HUES64 (cell line): ENCODE data around the gene CEP128.

Source experiments
- H3K27ac ChIP-seq: 2 replicates; pipeline ENCODE4 v1.7.0; 2013; ENCODE audit warnings: low read depth, low read length, inconsistent platforms
- H3K27me3 ChIP-seq: 2 replicates; pipeline ENCODE4 v1.6.1; 2013; ENCODE audit warnings: mild to moderate bottlenecking, low read length; ENCODE audit not compliant: insufficient read depth
- H3K36me3 ChIP-seq: 2 replicates; pipeline ENCODE4 v1.6.1; 2013; ENCODE audit warnings: mild to moderate bottlenecking, low read length; ENCODE audit not compliant: insufficient read depth
- H3K4me1 ChIP-seq: 2 replicates; pipeline ENCODE4 v1.6.1; 2013; ENCODE audit warnings: mild to moderate bottlenecking, low read length, moderate library complexity; ENCODE audit not compliant: insufficient read depth
- H3K4me3 ChIP-seq: 2 replicates; pipeline ENCODE4 v1.5.1; 2013; ENCODE audit warnings: mild to moderate bottlenecking, low read length, moderate library complexity
- H3K9ac ChIP-seq: 2 replicates; pipeline ENCODE4 v1.6.1; 2013; ENCODE audit warnings: mild to moderate bottlenecking, low read depth, low read length
- H3K9me3 ChIP-seq: 2 replicates; pipeline ENCODE4 v1.6.1; 2013; ENCODE audit warnings: low read depth, low read length; ENCODE audit not compliant: insufficient read depth
- WGBS: fragments of 150-250, 120-280 bp; methylation state at CpG from one replicate; pipeline ENCODE4 v1.1.7; 2013; ENCODE audit warnings: missing lambda C conversion rate; 5-methylcytosine and 5-hydroxymethylcytosine counted together

Gene CEP128

GRCh38 chr14:80637756-80638619 lies 303.6 kb downstream of the CEP128 start:
- no peaks in the 10 kb centered on the region for H3K27me3 ChIP-seq
- H3K36me3 ChIP-seq, result no peaks in the 10 kb centered on the region
- H3K4me3 ChIP-seq, result no peak overlapping the region
- H3K27ac ChIP-seq, result peak overlapping the region; percentile 40; the same call in 1 of the 2 replicates
- no peaks in the 10 kb centered on the region for H3K9me3 ChIP-seq
- 96% methylated on average over 10 of the region's 10 CpGs for WGBS
- no peak overlapping the region for H3K9ac ChIP-seq
- peaks cover 12% of the 10 kb centered on the region; the same call in 1 of the 2 replicates for H3K4me1 ChIP-seq

GRCh38 chr14:80636071-80636470 lies 305.5 kb downstream of the CEP128 start:
- Histone ChIP-seq H3K4me3 (no peak overlapping the region), H3K4me1 (peaks cover 12% of the 10 kb centered on the region; the same call in 1 of the 2 replicates), H3K27me3 (no peaks in the 10 kb centered on the region), H3K27ac (no peak overlapping the region), H3K9me3 (no peaks in the 10 kb centered on the region), H3K9ac (no peak overlapping the region), H3K36me3 (no peaks in the 10 kb centered on the region)
- 100% methylated on average over 1 of the region's 1 CpG for WGBS

- Histone ChIP-seq H3K27me3 (no peaks in the 10 kb centered on the region), H3K36me3 (no peaks in the 10 kb centered on the region), H3K9me3 (no peaks in the 10 kb centered on the region), H3K4me3 (no peak overlapping the region), H3K4me1 (peaks cover 11% of the 10 kb centered on the region; the same call in 1 of the 2 replicates), H3K9ac (no peak overlapping the region), H3K27ac (no peak overlapping the region)
- 77% methylated on average over 2 of the region's 3 CpGs for WGBS
Observed at GRCh38 chr14:80634106-80634758, 307.3 kb downstream of the CEP128 start.

DNA sequence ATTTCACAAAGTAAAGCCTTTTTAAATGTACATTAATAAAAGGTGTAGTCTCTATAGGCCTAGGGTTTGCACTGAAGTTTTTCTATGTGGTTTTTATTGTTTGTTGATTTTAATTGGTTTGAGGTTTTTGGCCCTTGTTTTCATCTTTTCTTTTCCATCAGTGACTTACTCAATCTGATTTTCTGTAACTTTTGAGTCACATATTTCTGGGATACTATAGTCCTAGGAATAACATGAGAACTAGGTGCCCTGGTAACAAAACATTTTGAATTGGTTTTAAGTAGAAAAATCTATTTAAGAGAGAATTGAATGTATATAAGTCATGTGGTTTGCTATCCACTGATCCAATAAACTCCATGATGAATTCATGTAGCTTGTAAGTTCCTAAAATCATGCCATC lies 311.9 kb downstream of the CEP128 start:
- no peak overlapping the region for H3K27ac ChIP-seq
- no peaks in the 10 kb centered on the region for H3K36me3 ChIP-seq
- H3K4me3 ChIP-seq, result no peak overlapping the region
- no peaks in the 10 kb centered on the region for H3K4me1 ChIP-seq
- no peaks in the 10 kb centered on the region for H3K9me3 ChIP-seq
- H3K9ac ChIP-seq, result no peak overlapping the region
- no peaks in the 10 kb centered on the region for H3K27me3 ChIP-seq

- Histone ChIP-seq H3K27me3 (no peaks in the 10 kb centered on the region), H3K9me3 (no peaks in the 10 kb centered on the region), H3K4me1 (no peaks in the 10 kb centered on the region), H3K36me3 (no peaks in the 10 kb centered on the region), H3K27ac (no peak overlapping the region), H3K4me3 (no peak overlapping the region), H3K9ac (no peak overlapping the region)
- WGBS, result 98% methylated on average over 6 of the region's 6 CpGs
Observed at GRCh38 chr14:80628547-80628946, 313.0 kb downstream of the CEP128 start.

DNA sequence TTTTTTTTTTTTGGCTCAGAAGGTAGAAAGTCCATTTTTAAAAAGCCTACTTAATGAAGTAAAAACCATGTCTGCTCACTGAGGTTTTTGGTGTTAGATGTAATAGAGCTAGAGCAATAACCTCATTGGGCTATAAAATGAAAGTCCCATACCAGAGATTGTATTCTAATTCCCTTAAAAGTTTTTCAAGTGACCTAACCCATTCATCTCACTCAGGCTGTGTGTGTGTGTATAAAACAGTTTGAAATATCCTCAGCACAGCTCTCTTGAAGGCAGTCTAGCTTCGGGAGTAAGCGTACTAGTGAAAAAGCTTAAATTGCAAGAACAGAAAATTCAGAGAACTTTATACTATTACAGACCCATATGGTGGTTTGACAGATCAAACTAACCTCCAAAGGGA lies 313.8 kb downstream of the CEP128 start:
- Histone ChIP-seq H3K9me3 (no peaks in the 10 kb centered on the region), H3K4me3 (no peak overlapping the region), H3K9ac (no peak overlapping the region), H3K36me3 (no peaks in the 10 kb centered on the region), H3K27ac (no peak overlapping the region), H3K4me1 (no peaks in the 10 kb centered on the region), H3K27me3 (no peaks in the 10 kb centered on the region)
- 100% methylated on average over 2 of the region's 2 CpGs for WGBS

DNA sequence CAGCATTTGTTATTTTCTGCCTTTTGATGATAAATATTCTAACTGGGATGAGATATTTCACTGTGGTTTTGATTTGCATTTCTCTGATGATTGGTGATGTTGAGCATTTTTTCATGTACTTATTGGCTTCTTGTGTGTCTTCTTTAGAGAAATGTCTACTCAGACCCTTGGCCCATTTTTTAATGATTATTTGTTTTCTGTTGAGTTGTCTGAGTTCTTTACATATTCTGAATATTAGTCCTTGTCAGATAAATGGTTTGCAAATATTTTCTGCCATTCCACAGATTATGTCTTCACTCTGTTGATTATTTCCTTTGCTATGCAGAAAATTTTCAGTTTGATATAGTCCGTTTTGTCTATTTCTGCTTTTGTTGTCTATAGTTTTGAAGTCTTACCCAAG lies 317.0 kb downstream of the CEP128 start:
- Histone ChIP-seq H3K27ac (no peak overlapping the region), H3K27me3 (no peaks in the 10 kb centered on the region), H3K9me3 (no peaks in the 10 kb centered on the region), H3K4me1 (no peaks in the 10 kb centered on the region), H3K9ac (no peak overlapping the region), H3K4me3 (no peak overlapping the region), H3K36me3 (no peaks in the 10 kb centered on the region)
- 90% methylated on average over 1 of the region's 1 CpG for WGBS

GRCh38 chr14:80621701-80622100 lies 319.8 kb downstream of the CEP128 start:
- H3K9ac ChIP-seq, result no peak overlapping the region
- H3K9me3 ChIP-seq, result no peaks in the 10 kb centered on the region
- no peak overlapping the region for H3K4me3 ChIP-seq
- H3K27me3 ChIP-seq, result no peaks in the 10 kb centered on the region
- WGBS, result 96% methylated on average over 3 of the region's 3 CpGs
- no peak overlapping the region for H3K27ac ChIP-seq
- no peaks in the 10 kb centered on the region for H3K36me3 ChIP-seq
- no peaks in the 10 kb centered on the region for H3K4me1 ChIP-seq

DNA sequence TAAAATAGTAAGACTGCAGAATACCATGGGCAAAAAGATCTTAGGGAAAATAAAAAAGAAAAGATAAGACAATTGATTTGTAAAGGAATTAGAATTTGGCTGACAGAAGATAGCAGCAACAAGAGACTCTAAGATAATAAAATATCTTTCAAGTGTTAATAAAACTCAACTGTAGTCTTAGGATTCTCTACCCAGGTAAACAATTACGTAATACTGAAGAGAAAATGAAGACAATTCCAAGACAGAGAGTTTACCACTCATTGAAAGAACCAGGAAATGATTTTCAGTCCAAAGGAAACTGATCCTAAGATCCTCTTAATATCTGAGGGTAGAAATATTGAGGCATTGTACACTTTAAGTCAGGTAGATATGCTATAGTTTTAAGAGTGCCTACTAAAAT lies 321.1 kb downstream of the CEP128 start:
- no peaks in the 10 kb centered on the region for H3K36me3 ChIP-seq
- no peaks in the 10 kb centered on the region for H3K9me3 ChIP-seq

DNA sequence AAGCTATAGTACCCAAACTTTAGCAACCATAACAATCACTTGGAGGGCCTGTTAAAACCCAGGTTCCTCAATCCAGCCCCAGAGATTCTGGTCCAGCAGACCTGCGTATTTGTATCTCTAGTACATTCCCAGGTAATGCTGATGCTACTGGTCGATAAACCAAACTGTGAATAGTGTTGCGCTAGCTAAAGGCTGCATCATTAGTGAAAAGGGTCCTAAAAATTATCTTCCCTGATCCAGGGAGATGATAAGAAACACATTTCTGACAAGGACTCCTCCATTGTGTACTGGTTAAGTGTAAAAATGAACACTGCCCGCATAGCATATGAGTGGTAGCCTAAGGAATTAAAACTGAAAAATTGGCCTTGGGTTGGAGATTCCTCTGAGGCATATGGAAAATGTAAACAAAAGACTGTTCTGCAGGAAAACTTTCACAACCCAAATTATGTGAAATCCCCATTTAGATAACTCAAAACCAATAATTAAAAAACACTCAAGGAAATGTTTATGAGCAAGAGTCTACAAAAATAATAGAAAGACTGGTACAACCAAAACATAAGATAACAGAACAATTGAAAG lies 322.7 kb downstream of the CEP128 start:
- Histone ChIP-seq H3K27me3 (no peaks in the 10 kb centered on the region), H3K9me3 (no peaks in the 10 kb centered on the region), H3K27ac (no peak overlapping the region), H3K9ac (no peak overlapping the region), H3K4me1 (no peaks in the 10 kb centered on the region), H3K36me3 (no peaks in the 10 kb centered on the region), H3K4me3 (no peak overlapping the region)
- 95% methylated on average over 4 of the region's 4 CpGs for WGBS

More for the DNA sequence above, 321.1 kb downstream of the CEP128 start:
- H3K27ac ChIP-seq, result no peak overlapping the region
- no peak overlapping the region for H3K9ac ChIP-seq
- no peaks in the 10 kb centered on the region for H3K27me3 ChIP-seq
- WGBS, result 100% methylated on average over 1 of the region's 1 CpG
- H3K4me3 ChIP-seq, result no peak overlapping the region
- no peaks in the 10 kb centered on the region for H3K4me1 ChIP-seq

GRCh38 chr14:80615831-80616230 lies 325.7 kb downstream of the CEP128 start:
- no peaks in the 10 kb centered on the region for H3K36me3 ChIP-seq
- H3K27me3 ChIP-seq, result no peaks in the 10 kb centered on the region
- H3K9me3 ChIP-seq, result no peaks in the 10 kb centered on the region
- no peaks in the 10 kb centered on the region for H3K4me1 ChIP-seq
- 95% methylated on average over 4 of the region's 4 CpGs for WGBS
- H3K4me3 ChIP-seq, result no peak overlapping the region
- H3K27ac ChIP-seq, result no peak overlapping the region
- no peak overlapping the region for H3K9ac ChIP-seq
